ENCODE measurements around the gene ACTN1.
A peak's percentile ranks its signal among the peaks of the same experiment; 100 is the strongest.

Gene ACTN1

GRCh38 chr14:68948686-68949600 is 30.2 kb downstream of the ACTN1 start:
- DNase-seq = no peak

GRCh38 chr14:68947802-68948201 is 31.3 kb downstream of the ACTN1 start:
- peak; percentile 71 for DNase-seq

GRCh38 chr14:68946489-68946822 is 32.6 kb downstream of the ACTN1 start:
- no peak for DNase-seq

DNA sequence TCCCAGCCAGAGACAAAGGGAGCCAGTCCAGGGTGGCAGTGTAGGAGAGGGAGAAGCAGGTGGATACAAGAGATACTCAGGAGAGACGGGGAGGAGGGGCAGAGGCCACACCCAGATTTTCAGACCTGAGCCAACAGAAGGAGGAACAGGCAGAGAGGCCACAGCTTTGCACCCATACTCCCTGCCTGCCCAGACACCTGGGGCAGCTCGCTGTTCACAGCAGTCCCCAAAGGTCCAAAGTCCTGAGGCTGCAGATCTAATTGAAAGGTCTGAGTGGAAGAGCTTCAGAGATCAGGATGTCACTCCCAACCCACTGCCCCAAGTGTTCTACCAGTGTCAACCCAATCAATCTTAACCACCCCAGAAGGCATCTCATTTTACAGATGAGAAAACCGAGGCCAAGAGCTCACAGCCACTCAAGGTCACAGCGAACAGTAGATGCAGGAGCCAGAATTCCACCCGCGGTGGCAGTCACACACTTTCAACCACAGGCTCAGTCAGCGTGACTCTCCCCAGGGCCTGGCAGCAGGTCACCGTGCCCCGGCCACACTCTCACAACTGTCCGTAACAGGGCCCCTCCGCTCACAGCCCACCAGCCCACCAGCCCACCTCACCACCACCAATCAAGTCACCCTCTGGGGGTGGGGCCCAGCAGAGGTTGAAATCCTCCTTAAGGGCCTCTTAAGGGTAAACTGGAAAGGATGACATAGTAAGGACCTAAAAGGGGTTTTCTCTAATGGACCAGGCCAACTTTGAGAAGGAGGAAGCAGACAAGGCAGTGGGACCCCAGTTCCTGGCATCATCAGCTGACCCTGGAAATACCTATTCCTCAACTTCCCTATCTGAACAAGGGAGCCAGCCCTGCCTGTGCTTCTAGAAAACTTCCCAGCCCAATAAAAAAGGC is 33.3 kb downstream of the ACTN1 start:
- no peak for DNase-seq

GRCh38 chr14:68945190-68945584 is 33.9 kb downstream of the ACTN1 start:
- DNase-seq = no peak

- DNase-seq = no peak
Observed at GRCh38 chr14:68944162-68944561, 34.9 kb downstream of the ACTN1 start.

DNA sequence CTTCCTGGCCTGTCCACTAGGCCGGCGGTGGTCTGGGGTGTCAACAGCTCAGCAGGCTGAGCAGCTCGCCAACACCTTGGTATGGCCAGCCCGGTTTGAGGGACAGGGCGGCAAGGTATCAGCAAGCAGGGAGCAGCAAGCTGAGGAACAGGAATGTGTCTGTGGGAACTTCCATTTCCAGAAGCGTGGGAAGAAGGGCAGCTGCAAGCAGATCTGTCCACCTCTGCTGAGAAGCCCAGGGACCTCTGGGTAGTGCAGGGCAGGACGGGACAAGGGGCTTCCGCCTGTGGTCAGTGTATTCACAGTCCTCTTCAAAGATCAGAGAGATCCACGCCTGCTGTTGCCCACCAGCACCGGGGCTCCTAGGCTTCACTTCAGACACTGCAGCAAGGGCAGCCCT is 36.0 kb downstream of the ACTN1 start:
- DNase-seq = no peak

GRCh38 chr14:68942296-68943035 is 36.6 kb downstream of the ACTN1 start:
- DNase-seq = no peak

DNA sequence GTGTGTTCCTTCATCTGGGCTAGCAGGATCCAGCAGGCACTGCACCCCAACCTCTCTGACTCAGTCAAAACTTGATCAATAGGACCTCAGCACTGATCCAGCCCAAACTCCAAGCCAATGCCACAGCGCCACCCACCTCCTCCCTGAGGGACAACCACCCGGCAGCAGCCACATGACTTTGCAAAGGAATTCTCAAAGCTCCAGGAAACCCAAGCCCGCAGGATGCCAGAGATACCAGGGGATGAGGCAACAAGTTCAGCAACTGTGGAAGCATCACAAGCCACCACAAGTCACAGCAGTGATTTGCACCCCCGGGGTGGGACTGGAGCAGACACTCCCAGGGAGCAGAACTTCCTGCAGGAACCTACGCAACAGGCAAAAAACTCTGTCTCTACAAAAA is 37.3 kb downstream of the ACTN1 start:
- DNase-seq = no peak

GRCh38 chr14:68940614-68941185 is 38.4 kb downstream of the ACTN1 start:
- DNase-seq = no peak

DNA sequence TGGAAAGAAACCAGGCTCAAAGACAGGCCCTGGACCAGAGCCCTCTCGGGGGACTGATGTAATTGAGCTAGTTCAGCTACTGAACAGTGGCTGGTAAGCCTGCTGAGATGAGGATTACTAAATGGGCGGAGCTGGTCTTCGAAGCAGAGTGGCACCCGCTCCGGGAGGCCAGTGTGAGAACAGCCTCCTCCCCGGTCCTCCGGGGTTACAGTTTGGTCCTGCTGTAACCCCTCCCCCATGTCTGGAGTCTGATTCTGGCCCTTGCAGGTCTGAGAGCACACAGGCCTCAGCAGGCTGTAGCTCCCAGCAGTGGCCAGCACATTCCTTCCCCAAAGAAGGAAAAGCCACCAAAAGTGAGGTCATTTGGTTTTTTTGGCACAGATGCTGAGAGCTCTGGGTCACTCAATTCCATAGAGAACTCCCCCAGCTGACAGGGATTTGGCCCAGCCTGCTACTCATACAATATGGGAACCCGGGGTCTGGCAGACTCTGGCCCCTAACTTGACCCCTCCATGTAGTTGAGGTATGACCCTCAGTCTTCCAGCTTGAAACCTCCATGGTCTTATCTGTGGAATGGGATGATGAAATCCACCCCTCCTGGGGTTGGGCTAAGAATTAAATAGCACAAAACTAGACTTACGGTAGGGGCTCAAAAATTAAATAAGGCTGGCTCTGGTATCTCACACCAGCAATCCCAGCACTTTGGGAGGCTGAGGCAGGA is 39.0 kb downstream of the ACTN1 start:
- DNase-seq = peak; percentile 85

GRCh38 chr14:68939181-68939892 is 39.8 kb downstream of the ACTN1 start:
- DNase-seq = no peak

DNA sequence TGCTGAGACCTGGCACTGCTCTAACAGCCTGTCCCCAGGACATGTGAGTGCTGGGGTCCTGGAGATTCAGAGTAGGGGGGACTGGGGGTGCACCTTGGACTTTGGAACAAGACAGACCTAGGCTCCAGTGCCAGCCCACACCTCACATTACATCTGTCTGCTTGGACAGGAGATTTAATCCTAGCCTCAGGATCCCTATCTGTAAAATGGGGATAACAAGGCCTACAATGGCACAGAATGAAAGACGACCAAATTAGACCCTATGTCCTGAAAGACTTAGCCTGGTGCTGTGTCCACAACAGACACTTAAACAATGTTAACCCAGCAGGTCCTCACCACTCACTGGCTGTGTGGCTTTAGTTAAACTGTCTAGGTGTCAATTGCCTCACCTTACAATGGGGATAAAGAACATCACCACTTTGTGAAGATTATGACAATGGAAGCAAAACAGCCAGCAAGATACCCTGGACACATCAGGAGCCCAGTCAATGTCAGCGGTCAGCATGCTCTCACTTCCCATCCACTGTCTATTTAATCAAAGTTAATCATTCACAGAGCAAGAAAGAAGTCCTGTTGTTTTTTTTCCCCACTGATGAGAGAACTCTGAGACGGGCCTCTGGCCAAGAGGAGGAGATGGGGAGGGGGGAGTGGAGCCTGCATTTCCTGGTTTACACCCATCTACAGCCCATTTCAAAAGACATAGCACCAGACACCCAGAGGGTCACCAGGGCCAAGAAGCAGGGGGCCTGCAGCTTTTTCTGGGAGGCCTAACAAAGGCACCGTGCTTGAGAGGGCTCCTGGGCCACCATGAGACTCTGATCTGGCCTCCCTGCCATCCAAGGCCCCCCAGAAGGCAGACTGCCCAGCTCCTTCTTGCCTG is 40.6 kb downstream of the ACTN1 start:
- DNase-seq = peak; percentile 59

- DNase-seq = no peak
Observed at GRCh38 chr14:68937471-68938270, 41.4 kb downstream of the ACTN1 start.

- DNase-seq = no peak
Observed at GRCh38 chr14:68936980-68937379, 42.1 kb downstream of the ACTN1 start.

DNA sequence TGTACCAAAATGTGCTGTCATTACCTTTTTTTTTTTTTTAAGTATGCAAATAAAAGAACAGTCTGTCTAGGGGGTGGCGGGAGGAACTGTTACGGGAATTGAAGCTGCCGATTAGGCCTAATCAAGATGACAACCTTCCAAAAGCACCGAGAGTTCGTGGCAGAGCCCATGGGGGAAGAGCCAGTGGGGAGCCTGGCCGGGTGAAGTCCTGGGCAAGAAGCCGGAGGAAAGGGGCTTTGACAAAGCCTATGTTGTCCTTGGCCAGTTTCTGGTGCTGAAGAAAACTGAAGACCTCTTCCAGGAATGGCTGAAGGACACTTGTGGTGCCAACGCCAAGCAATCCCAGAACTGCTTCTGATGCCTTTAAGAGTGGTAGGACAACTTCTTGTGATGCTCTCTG is 42.6 kb downstream of the ACTN1 start:
- no peak for DNase-seq

DNA sequence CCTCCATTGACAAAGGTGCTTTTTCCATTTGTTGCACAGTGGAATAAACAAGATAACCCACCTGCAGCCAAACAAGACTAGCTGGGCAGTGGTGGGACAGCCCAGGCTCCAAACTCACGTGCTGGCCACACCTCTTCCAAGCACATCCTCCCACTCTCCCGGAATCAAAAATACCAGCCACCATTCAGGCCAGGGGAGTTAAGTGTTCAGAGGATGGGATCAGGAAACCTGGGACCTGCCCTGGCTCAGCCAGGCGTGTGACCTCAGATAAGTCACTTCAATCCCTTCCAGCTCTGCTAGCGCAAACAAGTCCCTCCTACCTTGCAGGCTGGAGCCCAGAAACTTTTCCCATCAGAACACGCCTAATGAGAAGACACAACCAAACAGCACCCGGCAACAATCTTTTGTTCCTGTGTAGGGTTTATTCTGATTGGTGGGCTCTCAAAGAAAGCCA is 43.3 kb downstream of the ACTN1 start:
- DNase-seq = peak; percentile 40

- DNase-seq = no peak
Observed at GRCh38 chr14:68934066-68934465, 45.0 kb downstream of the ACTN1 start.

- DNase-seq = no peak
Observed at GRCh38 chr14:68932686-68933085, 46.4 kb downstream of the ACTN1 start.

Data from femur (tissue), 1 donor.